Heart left ventricle (tissue), 16 donors: Measurements from ENCODE around the gene UQCR11. TPM values are rescaled to one million over a fixed set of nuclear protein-coding genes. Genes with fewer than 3 reads are reported as not detected.
A peak's percentile ranks its signal among the peaks of the same experiment; 100 is the strongest.

Experiments used
- ATAC-seq, 4 donors: fragments of 200-7000 bp; cut with Tn5 transposase; one replicate each; pipeline ENCODE4 v1.9.1; 2020 to 2022; ENCODE audit warnings: moderate library complexity in 4 of 4, mild to moderate bottlenecking in 3 of 4, moderate number of reproducible peaks in 1 of 4
- DNase-seq, 5 donors: peaks; one replicate each; pipeline ENCODE4 v3.0.0-alpha.2; 2020
- H3K27ac ChIP-seq, 12 donors: fragments of 200-600 bp; sonication (generic) in 4 of 12; one replicate each; pipeline versions ENCODE4 v1.5.0 to v1.8.0; 2016 to 2022; ENCODE audit warnings: mild to moderate bottlenecking in 2 of 12
- H3K27me3 ChIP-seq, 9 donors: fragments of 200-600 bp; sonication (generic) in 2 of 9; one replicate each; pipeline versions ENCODE4 v1.5.1 to v1.8.0; 2016 to 2022; ENCODE audit warnings: mild to moderate bottlenecking in 3 of 9
- H3K36me3 ChIP-seq, 9 donors: fragments of 200-600 bp; sonication (generic) in 2 of 9; one replicate each; pipeline versions ENCODE4 v1.5.0 to v1.8.0; 2018 to 2022; ENCODE audit warnings: mild to moderate bottlenecking in 2 of 9
- H3K4me1 ChIP-seq, 12 donors: fragments of 200-600 bp; sonication (generic) in 4 of 12; one replicate each; pipeline versions ENCODE4 v1.5.0 to v1.8.0; 2016 to 2022; ENCODE audit warnings: mild to moderate bottlenecking in 3 of 12
- H3K4me3 ChIP-seq, 12 donors: fragments of 200-600 bp; sonication (generic) in 4 of 12; one replicate each; pipeline versions ENCODE4 v1.5.0 to v1.8.0; 2017 to 2022; ENCODE audit warnings: mild to moderate bottlenecking in 9 of 12, moderate library complexity in 4 of 12
- H3K9me3 ChIP-seq, 12 donors: fragments of 200-600 bp; sonication (generic) in 4 of 12; one replicate each; pipeline versions ENCODE4 v1.5.0 to v1.8.0; 2016 to 2022; ENCODE audit warnings: mild to moderate bottlenecking in 1 of 12
- POLR2A ChIP-seq, 2 donors: fragments of 450-650 bp; IDR thresholded peaks; one replicate each; pipeline ENCODE4 v1.6.1; 2017; ENCODE audit warnings: antibody characterized with exemption in 2 of 2, mild to moderate bottlenecking in 2 of 2, moderate library complexity in 2 of 2
- WGBS, 4 donors: extraction: QIAGEN DNeasy Blood & Tissue Kit in 2 of 4; methylation state at CpG; one replicate each; pipeline versions ENCODE4 v1.1.5 to v1.1.7; 2013 to 2018; 5-methylcytosine and 5-hydroxymethylcytosine counted together
- intact Hi-C, 10 donors: fragments of 100-400 bp; cut with DNase I; formaldehyde crosslinking; loops; one replicate each; pipeline versions ENCODE4 v1.11.1 to v1.14.2; 2022
- polyA plus RNA-seq, 2 donors: library from polyadenylated mRNA; stranded (reverse); fragments of 200-250 nt; gene quantifications; one replicate each; pipeline ENCODE4 v1.2.3, GENCODE V29; 2013
- total RNA-seq, 9 donors: library from RNA; depleted of rRNA in 2 of 9; stranded (reverse); fragments of >200 nt in 2 of 9; fragmentation: NEBNext Ultra II Directional in 3 of 9; extraction: Animal tissue kit (Norgen Biotek cat#: 25700) in 3 of 9; gene quantifications; one replicate each; pipeline versions ENCODE4 v1.1.0 to v1.2.4, GENCODE V29; 2016 to 2023
- TF ChIP-seq, protein P1 (sequence below), 12 donors: fragments of 200-600 bp; sonication (generic) in 4 of 12; IDR thresholded peaks; one replicate each; pipeline versions ENCODE4 v1.5.0 to v1.8.0; 2018 to 2022; ENCODE audit warnings: antibody characterized with exemption in 12 of 12, mild to moderate bottlenecking in 5 of 12
- donor health status: ischemic (EF 13 %, LVEDD 7.1; RV severe dilation, severe dysfunction).
- donor health status: healthy with polysubstance abuse.
- donor health status: DM: no; HTN: yes; CAD: no.
- donor health status: DM: no; HTN: no; CAD: no.
- donor health status: ischemic (EF 25% LVEDD 6.9; RV normal size, moderate dysfunction).
- donor health status: ischemic (EF 25% LVEDD 5.7; RV mildly dilated, moderate dysfunction).
- donor health status: healthy.
- donor health status: DM: yes; HTN: yes; CAD: no.
- donor health status: ischemic (EF 35%, LVEDD 5.7; RV mildly dilated, moderate dysfunction).
- donor health status: nonischemic (EF 11% LVEDD 7.7; RV severe dilation, severe dysfunction).
- donor health status: DM: yes; HTN: yes; CAD: no.
- donor health status: PGD.
- donor health status: ischemic (EF 29% LVEDD 5.4; RV normal size, mild dysfunction).
- donor health status: nonischemic (EF 23%, LVEDD 6.1; RV moderate dilation, normal function).

The UQCR11 gene
- total and polyA plus RNA-seq, 11 donors = 170 to 982 (median 671) TPM

DNA sequence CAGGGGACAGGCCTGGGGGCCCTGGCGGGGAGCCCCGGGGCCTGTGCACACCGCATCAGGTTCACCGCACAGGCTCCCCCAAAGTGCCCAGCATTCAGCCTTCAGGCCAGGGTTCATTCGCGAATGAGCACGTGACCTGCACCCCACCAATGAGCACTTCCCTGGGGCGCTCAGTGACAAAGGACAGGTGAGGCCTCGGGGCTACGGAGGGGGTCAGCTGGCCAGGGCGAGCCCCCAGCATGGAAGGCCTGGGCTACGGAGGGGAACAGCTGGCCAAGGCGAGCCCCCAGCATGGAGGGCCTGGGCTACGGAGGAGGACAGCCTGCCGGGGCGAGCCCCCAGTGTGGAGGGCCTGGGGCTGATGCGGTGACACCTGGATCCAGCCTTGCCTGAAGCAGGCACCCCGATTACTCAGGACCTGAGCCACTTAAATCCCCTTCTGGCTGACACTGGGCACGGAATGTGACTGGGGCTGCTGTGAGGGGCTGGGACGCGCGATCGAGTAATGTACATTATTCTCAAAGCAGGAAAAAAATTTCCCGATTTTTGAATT, 24.1 kb upstream of the UQCR11 start:
- Histone ChIP-seq H3K36me3 (peaks cover 0 to 34% (median 14%) of the 10 kb centered on the region in 9 donors), H3K27ac (no peak overlapping the region), H3K9me3 (no peaks in the 10 kb centered on the region), H3K4me1 (no peaks in the 10 kb centered on the region), H3K27me3 (no peaks in the 10 kb centered on the region), H3K4me3 (no peak overlapping the region)
- ATAC-seq = no peak
- intact Hi-C loops = no loop called here
- DNase-seq = no peak
- TF ChIP-seq POLR2A (IDR thresholded peaks at IDR 0.05) = no peak
- TF ChIP-seq, protein P1, sequence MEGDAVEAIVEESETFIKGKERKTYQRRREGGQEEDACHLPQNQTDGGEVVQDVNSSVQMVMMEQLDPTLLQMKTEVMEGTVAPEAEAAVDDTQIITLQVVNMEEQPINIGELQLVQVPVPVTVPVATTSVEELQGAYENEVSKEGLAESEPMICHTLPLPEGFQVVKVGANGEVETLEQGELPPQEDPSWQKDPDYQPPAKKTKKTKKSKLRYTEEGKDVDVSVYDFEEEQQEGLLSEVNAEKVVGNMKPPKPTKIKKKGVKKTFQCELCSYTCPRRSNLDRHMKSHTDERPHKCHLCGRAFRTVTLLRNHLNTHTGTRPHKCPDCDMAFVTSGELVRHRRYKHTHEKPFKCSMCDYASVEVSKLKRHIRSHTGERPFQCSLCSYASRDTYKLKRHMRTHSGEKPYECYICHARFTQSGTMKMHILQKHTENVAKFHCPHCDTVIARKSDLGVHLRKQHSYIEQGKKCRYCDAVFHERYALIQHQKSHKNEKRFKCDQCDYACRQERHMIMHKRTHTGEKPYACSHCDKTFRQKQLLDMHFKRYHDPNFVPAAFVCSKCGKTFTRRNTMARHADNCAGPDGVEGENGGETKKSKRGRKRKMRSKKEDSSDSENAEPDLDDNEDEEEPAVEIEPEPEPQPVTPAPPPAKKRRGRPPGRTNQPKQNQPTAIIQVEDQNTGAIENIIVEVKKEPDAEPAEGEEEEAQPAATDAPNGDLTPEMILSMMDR (IDR thresholded peaks at IDR 0.05) = no peak
- 92 to 97% (median 94%) methylated on average over 20 to 24 of the region's 24 CpGs for WGBS, 4 donors

DNA sequence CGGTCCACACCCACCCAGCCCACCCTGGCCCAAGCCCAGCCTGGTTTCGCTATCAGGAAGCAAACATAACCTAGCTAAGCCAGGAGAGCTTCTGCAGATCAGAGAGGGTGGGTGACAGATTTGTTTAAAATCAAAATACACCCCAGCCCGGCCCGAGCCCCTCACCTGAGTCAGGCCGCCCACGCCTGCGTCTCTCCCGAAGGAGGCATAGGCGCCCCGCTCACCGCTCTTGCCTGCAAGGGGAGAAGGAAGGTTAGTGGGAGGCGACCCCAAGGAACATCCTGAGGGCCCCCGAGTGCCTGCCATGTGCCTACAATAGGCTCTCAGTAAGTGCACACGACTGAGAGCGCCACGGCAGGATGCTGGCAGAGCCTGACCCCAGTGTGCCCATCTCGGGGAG, 21.9 kb upstream of the UQCR11 start:
- no peak for DNase-seq
- Histone ChIP-seq H3K27me3 (no peaks in the 10 kb centered on the region), H3K4me3 (no peak overlapping the region), H3K9me3 (no peaks in the 10 kb centered on the region), H3K36me3 (peaks cover 0 to 39% (median 19%) of the 10 kb centered on the region in 9 donors), H3K4me1 (no peaks in the 10 kb centered on the region), H3K27ac (no peak overlapping the region)
- TF ChIP-seq, protein P1 (IDR thresholded peaks at IDR 0.05) = no peak
- TF ChIP-seq POLR2A (IDR thresholded peaks at IDR 0.05) = no peak
- intact Hi-C loops = no loop called here
- ATAC-seq = no peak
- 91 to 95% (median 93%) methylated on average over 15 to 17 of the region's 17 CpGs for WGBS, 4 donors

DNA sequence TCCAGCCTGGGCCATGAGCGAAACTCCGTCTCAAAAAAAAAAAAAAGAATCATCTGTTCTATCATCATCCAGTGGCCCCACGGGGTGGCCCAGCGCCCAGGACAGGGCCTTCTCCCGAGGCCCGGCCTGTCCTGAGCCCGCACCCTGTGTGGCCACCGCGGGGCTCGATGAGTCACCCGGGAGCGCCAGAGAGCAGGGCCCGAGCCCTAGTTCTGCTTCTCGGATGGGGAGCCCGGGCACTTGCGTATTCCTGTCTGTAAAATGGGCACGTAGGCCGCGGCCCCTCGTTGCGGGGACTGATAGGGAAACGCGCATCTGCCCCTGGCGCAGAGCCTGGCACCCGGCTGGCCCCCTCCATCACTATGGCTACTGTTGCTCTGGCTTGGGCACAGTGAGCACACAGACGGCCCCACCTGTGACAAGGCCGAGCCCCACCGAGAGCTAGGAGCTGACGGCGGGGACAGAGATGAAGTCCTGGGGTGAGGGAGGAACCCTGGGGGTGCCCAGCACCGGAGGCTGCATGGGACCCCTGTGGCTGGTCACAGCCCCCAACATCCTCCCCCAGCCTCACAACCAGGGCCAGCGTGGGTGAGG, 21.3 kb upstream of the UQCR11 start:
- ATAC-seq (no peak), DNase-seq (no peak)
- Histone ChIP-seq H3K4me1 (no peaks in the 10 kb centered on the region), H3K9me3 (no peaks in the 10 kb centered on the region), H3K27ac (no peak overlapping the region), H3K4me3 (no peak overlapping the region), H3K27me3 (no peaks in the 10 kb centered on the region), H3K36me3 (peaks cover 0 to 39% (median 15%) of the 10 kb centered on the region in 9 donors)
- no peak for TF ChIP-seq POLR2A (IDR thresholded peaks at IDR 0.05)
- TF ChIP-seq, protein P1 (IDR thresholded peaks at IDR 0.05) = no peak
- intact Hi-C loops = no loop called here
- WGBS, 4 donors = 86 to 95% (median 94%) methylated on average over 13 to 32 of the region's 32 CpGs

DNA sequence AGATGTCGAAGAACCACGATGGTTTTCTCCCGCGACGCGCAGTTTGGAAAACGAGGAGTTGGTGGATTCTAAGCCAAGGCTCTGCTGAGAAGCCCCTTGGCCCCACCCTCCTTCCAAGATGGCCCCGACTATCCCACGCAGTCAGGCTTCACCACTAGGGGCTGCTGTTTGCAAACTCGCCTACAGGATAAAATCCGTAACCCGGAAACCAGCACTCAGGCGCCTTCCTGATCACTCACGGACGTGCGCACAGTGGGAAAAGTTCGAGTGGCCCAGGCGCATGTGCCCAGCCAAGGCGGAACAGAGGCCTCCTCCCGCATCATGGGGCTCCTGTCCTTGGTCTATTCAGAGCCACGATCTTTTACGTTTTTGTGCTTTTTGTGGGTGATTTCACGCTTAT, 19.2 kb upstream of the UQCR11 start:
- H3K9me3 ChIP-seq = no peaks in the 10 kb centered on the region
- peaks cover 0 to 53% (median 19%) of the 10 kb centered on the region in 9 donors for H3K36me3 ChIP-seq
- no peaks in the 10 kb centered on the region for H3K4me1 ChIP-seq
- ATAC-seq (peak in 3 of 4 donors; percentile 17 to 72 (median 29)), DNase-seq (peak; percentile 30 to 69 (median 49))
- intact Hi-C loops = no loop called here
- TF ChIP-seq, protein P1 (IDR thresholded peaks at IDR 0.05) = peak; percentile 25 to 62 (median 50)
- TF ChIP-seq POLR2A (IDR thresholded peaks at IDR 0.05) = no peak
- WGBS, 4 donors = 71 to 83% (median 76%) methylated on average over 23 of the region's 23 CpGs
- no peaks in the 10 kb centered on the region for H3K27me3 ChIP-seq
- H3K27ac ChIP-seq = no peak overlapping the region
- no peak overlapping the region for H3K4me3 ChIP-seq
